ENCODE measurements around the gene PTPRT.

PTPRT gene

GRCh38 chr20:42595625-42596024 lies 594.1 kb downstream of the PTPRT start:
- CTCF ChIA-PET = no interaction called here
- no peak overlapping the region for H3K27ac ChIP-seq
- no peak for TF ChIP-seq CTCF (conservative IDR thresholded peaks at IDR 0.05; ENCODE audit: low read depth)
- DNase-seq (ENCODE audit: low spot score) = no peak
- POLR2A ChIA-PET (ENCODE audit: low non-redundant PET) = no interaction called here

- ChIA-PET CTCF (no interaction called here), POLR2A (ENCODE audit: low non-redundant PET) (no interaction called here)
- no peak for DNase-seq (ENCODE audit: low spot score)
- TF ChIP-seq CTCF (conservative IDR thresholded peaks at IDR 0.05; ENCODE audit: low read depth) = no peak
- H3K27ac ChIP-seq = no peak overlapping the region
These were observed 595.0 kb downstream of the PTPRT start for GRCh38 chr20:42594659-42595058.

GRCh38 chr20:42594011-42594410 lies 595.7 kb downstream of the PTPRT start:
- POLR2A ChIA-PET (ENCODE audit: low non-redundant PET) = no interaction called here
- TF ChIP-seq CTCF (conservative IDR thresholded peaks at IDR 0.05; ENCODE audit: low read depth) = no peak
- CTCF ChIA-PET = no interaction called here
- DNase-seq (ENCODE audit: low spot score) = no peak
- H3K27ac ChIP-seq = no peak overlapping the region

- POLR2A ChIA-PET (ENCODE audit: low non-redundant PET) = no interaction called here
- no peak for DNase-seq (ENCODE audit: low spot score)
- TF ChIP-seq CTCF (conservative IDR thresholded peaks at IDR 0.05; ENCODE audit: low read depth) = no peak
- CTCF ChIA-PET = interaction anchor here (0.6 kb wide), 1 partner anchor 860 kb away, joined by 4 read pairs; no protein-coding TSS in a partner anchor
- no peak overlapping the region for H3K27ac ChIP-seq
These were observed 599.6 kb downstream of the PTPRT start for GRCh38 chr20:42589976-42590639.

- H3K27ac ChIP-seq = no peak overlapping the region
- DNase-seq (ENCODE audit: low spot score) = no peak
- TF ChIP-seq CTCF (conservative IDR thresholded peaks at IDR 0.05; ENCODE audit: low read depth) = no peak
- CTCF ChIA-PET = no interaction called here
- POLR2A ChIA-PET (ENCODE audit: low non-redundant PET) = interaction anchor here (0.5 kb wide), 1 partner anchor 16 kb away, joined by 4 read pairs; no protein-coding TSS in a partner anchor
These were observed 600.9 kb downstream of the PTPRT start for GRCh38 chr20:42588847-42589246.

GRCh38 chr20:42587427-42587826 lies 602.3 kb downstream of the PTPRT start:
- DNase-seq (ENCODE audit: low spot score) = no peak
- H3K27ac ChIP-seq = no peak overlapping the region
- CTCF ChIA-PET = no interaction called here
- TF ChIP-seq CTCF (conservative IDR thresholded peaks at IDR 0.05; ENCODE audit: low read depth) = no peak
- POLR2A ChIA-PET (ENCODE audit: low non-redundant PET) = no interaction called here

All from RWPE1 (cell line).